Measurements from ENCODE around the gene NCOA4. TPM values are rescaled to one million over a fixed set of nuclear protein-coding genes. Genes with fewer than 3 reads are reported as not detected.

The NCOA4 gene
- total RNA-seq, 1 donor from 2014 or later, result 72.3 TPM

- no peak for TF ChIP-seq CTCF (IDR thresholded peaks at IDR 0.05; ENCODE audit: unreplicated experiment)
- DNase-seq (ENCODE audit: low spot score in 2 of 2, unreplicated experiment in 2 of 2), result no peak
- Mint-ChIP-seq H3K4me3 (no peak overlapping the region), H3K27me3 (ENCODE audit: low read depth) (no peaks in the 10 kb centered on the region), H3K4me1 (no peaks in the 10 kb centered on the region), H3K27ac (no peak overlapping the region), H3K9me3 (no peaks in the 10 kb centered on the region), H3K36me3 (no peaks in the 10 kb centered on the region)
Observed at GRCh38 chr10:46035923-46036849, 5.8 kb upstream of the NCOA4 start.

- no peak overlapping the region for H3K4me3 Mint-ChIP-seq
- no peak for TF ChIP-seq CTCF (IDR thresholded peaks at IDR 0.05; ENCODE audit: unreplicated experiment)
- H3K9me3 Mint-ChIP-seq, result no peaks in the 10 kb centered on the region
- H3K4me1 Mint-ChIP-seq, result peaks cover 17% of the 10 kb centered on the region
- no peak overlapping the region for H3K27ac Mint-ChIP-seq
- no peaks in the 10 kb centered on the region for H3K27me3 Mint-ChIP-seq (ENCODE audit: low read depth)
- H3K36me3 Mint-ChIP-seq, result no peaks in the 10 kb centered on the region
- DNase-seq (ENCODE audit: low spot score in 2 of 2, unreplicated experiment in 2 of 2), result no peak
Observed at GRCh38 chr10:46033602-46034011, 3.2 kb upstream of the NCOA4 start.

GRCh38 chr10:46031648-46032532 is 1.5 kb upstream of the NCOA4 start:
- Mint-ChIP-seq H3K4me1 (peaks cover 20% of the 10 kb centered on the region), H3K27me3 (ENCODE audit: low read depth) (no peaks in the 10 kb centered on the region), H3K4me3 (peak overlapping the region; percentile 31), H3K36me3 (no peaks in the 10 kb centered on the region), H3K9me3 (no peaks in the 10 kb centered on the region), H3K27ac (no peak overlapping the region)
- TF ChIP-seq CTCF (IDR thresholded peaks at IDR 0.05; ENCODE audit: unreplicated experiment), result no peak
- no peak for DNase-seq (ENCODE audit: low spot score in 2 of 2, unreplicated experiment in 2 of 2)

GRCh38 chr10:46029461-46030030 is 877 bp downstream of the NCOA4 start:
- peaks cover 25% of the 10 kb centered on the region for H3K4me1 Mint-ChIP-seq
- H3K4me3 Mint-ChIP-seq, result peak overlapping the region; percentile 92
- H3K36me3 Mint-ChIP-seq, result no peaks in the 10 kb centered on the region
- H3K27ac Mint-ChIP-seq, result peak overlapping the region; percentile 95
- no peaks in the 10 kb centered on the region for H3K27me3 Mint-ChIP-seq (ENCODE audit: low read depth)
- no peaks in the 10 kb centered on the region for H3K9me3 Mint-ChIP-seq
- TF ChIP-seq CTCF (IDR thresholded peaks at IDR 0.05; ENCODE audit: unreplicated experiment), result no peak
- no peak for DNase-seq (ENCODE audit: low spot score in 2 of 2, unreplicated experiment in 2 of 2)

GRCh38 chr10:46028584-46029460 is 1.6 kb downstream of the NCOA4 start:
- H3K27me3 Mint-ChIP-seq (ENCODE audit: low read depth), result no peaks in the 10 kb centered on the region
- H3K27ac Mint-ChIP-seq, result peak overlapping the region; percentile 95
- H3K4me1 Mint-ChIP-seq, result peaks cover 28% of the 10 kb centered on the region
- peak overlapping the region; percentile 92 for H3K4me3 Mint-ChIP-seq
- TF ChIP-seq CTCF (IDR thresholded peaks at IDR 0.05; ENCODE audit: unreplicated experiment), result peak; percentile 57
- H3K36me3 Mint-ChIP-seq, result no peaks in the 10 kb centered on the region
- H3K9me3 Mint-ChIP-seq, result no peaks in the 10 kb centered on the region
- DNase-seq (ENCODE audit: low spot score in 2 of 2, unreplicated experiment in 2 of 2), result no peak

Measured in mesothelial cell of epicardium (in vitro differentiated cells).